ENCODE results near the gene CDC20.
"Not testable (repeated sequence)": the region's sequence is repeated elsewhere in the genome, so short reads cannot be mapped to it uniquely, and the experiment has no call there.

Gene CDC20

GRCh38 chr1:43358121-43358745 lies 548 bp upstream of the CDC20 start:
- DNase-seq (ENCODE audit: low spot score), result no peak

DNA sequence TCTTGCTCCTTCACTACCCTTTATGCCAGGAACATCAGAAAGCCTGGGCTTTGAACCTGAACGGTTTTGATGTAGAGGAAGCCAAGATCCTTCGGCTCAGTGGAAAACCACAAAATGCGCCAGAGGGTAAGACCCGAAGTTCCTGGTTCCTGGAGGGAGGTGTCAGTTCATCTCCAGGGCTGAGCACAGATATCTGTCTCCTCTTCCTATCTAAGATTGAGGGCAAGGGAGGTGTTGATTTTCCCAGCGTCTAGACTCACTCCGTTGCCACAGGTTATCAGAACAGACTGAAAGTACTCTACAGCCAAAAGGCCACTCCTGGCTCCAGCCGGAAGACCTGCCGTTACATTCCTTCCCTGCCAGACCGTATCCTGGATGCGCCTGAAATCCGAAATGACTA lies 915 bp downstream of the CDC20 start:
- DNase-seq (ENCODE audit: low spot score), result no peak

GRCh38 chr1:43360616-43361015 lies 1.8 kb downstream of the CDC20 start:
- DNase-seq (ENCODE audit: low spot score), result no peak

- DNase-seq (ENCODE audit: low spot score), result no peak
These were observed 4.6 kb downstream of the CDC20 start for GRCh38 chr1:43363283-43363934.

DNA sequence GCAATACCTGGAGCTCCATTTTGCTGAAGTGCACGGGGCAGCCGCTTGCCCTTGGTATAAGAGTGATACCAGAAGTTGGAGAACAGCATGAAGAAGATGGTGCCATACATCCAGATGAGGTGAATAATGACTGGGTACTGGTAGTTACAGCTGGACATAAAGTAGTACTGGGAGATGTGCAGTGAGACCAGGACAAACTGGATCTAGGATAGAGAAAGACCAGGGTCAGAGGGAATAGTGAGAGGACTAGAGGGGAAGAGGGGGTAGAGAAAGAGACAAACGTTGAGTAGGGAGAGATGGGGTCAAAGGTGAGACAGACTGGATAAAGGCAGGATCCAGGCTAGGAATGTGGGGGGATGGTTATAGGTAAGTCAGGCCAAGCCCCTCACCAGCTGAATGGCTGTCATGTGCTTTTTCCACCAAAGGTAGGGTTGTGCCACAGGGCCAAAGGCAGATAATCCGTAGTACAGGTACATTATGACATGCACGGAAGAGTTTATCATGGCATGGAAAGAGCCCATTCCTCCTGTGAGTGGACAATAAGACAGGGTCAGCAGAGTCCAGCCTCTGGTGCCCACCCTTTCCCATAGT lies 5.2 kb downstream of the CDC20 start:
- DNase-seq (ENCODE audit: low spot score), result no peak

DNA sequence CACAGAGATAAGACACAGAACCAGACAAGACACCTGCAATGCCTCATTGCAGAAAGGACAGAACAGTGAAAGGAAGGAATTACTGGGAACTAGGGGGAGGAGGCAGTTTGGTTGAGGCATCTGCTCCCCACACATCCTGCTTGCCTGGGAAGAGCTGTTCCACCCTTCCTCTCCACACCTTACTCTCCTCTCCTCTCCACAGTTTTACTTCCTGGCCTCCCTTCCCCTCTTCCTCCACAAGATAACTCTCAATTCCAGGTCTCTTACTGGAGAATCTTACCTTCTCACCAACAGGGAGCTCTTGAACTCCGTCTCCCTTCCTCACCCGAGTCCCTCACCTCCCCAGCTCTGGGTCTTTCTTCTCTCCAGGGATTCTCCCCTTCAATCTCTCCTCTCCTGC lies 6.9 kb downstream of the CDC20 start:
- no peak for DNase-seq (ENCODE audit: low spot score)

GRCh38 chr1:43366179-43366578 lies 7.4 kb downstream of the CDC20 start:
- DNase-seq (ENCODE audit: low spot score), result no peak

DNA sequence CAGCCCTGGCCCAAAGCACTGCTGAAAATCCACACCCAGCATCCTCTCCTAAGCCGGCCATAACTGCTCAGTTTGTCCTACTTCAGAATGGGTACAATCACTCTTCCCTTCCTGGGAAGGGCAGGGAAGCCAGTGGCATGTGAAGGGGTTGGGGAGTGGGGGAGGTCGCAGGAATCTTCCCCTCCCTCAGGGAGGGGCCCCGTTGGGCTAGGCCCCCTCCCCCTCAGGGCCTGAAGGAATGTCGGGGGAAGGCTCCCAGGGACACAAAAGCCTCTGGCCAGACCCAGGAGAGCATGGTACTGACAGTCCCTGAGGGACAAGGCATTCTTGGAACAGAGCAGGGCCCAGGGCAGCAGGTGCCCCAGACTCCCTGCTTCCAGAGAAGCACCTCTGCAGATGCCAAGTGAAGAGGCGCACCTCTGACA lies 7.8 kb downstream of the CDC20 start:
- DNase-seq (ENCODE audit: low spot score), result no peak

- no peak for DNase-seq (ENCODE audit: low spot score)
These were observed 8.5 kb downstream of the CDC20 start for GRCh38 chr1:43367026-43367903.

DNA sequence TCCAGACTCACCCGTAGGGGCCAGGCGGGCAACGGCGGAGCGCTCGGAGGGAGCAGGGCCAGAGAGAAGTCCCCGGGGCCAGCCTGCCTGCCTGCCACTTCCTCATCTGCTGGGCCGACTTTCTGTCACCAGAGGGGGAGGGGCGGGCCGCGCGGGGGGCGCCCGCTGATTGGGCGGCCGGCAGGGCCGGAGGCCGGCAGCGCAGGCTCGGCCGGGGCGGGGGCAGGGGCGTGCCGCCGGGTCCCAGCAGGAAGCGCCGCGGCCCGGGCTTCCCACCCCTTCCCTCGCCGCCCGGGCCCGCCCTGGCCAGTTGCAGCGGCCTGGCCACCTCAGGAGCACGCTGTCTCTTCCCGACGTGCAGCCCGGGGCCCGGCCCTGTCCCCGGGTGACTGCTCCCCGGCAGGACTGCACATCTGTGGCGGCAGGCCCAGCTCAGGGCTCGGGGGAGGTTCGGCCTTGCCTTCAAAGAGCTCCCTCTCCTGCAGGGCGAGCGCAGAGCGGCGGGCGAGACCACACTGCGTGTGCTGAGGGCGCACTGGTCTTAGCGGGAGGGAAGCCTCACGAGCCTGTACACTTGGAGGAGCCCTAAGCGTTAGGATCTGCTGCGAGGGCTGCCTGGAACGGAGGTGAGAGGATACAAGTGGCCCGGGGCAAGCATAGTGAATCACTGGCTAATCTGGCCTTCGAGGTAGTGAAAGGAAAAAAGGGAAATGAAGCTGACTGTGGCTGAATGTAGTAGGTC lies 9.3 kb downstream of the CDC20 start, which contains the start of gene ELOVL1:
ELOVL1 (minus strand) TSS at position 108 of the 742 bp plus-strand sequence. CDS start 2,402 bp downstream, outside the sequence.
- peak; percentile 93 for DNase-seq (ENCODE audit: low spot score)

GRCh38 chr1:43368646-43369020 lies 9.9 kb downstream of the CDC20 start:
- DNase-seq (ENCODE audit: low spot score), result no peak

DNA sequence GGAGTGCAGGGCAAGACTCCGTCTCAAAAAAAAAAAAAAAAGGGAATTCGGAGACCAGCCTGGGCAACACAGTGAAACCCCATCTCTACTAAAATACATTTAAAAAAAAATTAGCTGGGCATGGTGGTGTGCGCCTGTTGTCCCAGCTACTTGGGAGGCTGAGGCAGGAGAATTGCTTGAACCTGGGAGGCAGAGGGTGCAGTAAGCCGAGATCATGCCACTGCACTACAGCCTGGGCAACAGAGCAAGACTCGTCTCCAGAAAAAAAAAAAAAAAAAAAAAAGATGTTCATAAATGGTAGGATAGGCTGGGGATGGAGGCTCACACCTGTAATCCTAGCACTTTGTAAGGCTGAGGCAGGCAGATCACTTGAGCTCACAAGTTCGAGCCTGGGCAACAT lies 11.0 kb downstream of the CDC20 start:
- DNase-seq (ENCODE audit: low spot score), result not testable (repeated sequence)

GRCh38 chr1:43370564-43370963 lies 11.8 kb downstream of the CDC20 start:
- no peak for DNase-seq (ENCODE audit: low spot score)

DNA sequence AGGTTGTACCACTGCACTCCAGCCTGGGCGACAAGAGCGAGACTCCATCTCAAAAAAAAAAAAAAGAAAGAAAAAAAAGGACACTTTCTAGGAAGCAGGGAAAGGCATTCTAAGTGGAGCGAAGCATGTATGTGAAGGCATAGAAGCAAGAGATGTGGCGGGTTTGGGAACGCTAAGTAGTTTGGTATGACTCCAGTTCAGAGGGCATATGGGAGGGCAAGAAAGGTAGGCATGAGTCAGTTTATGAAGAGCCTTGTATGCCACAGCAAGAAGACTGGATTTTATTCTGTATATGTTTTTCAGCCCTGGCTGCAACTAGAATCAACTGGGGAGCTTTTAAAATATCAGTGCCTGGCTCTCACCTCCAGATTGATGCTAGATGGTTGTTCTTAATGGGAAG lies 13.4 kb downstream of the CDC20 start:
- DNase-seq (ENCODE audit: low spot score), result no peak

GRCh38 chr1:43373066-43373940 lies 14.5 kb downstream of the CDC20 start:
- no peak for DNase-seq (ENCODE audit: low spot score)

DNA sequence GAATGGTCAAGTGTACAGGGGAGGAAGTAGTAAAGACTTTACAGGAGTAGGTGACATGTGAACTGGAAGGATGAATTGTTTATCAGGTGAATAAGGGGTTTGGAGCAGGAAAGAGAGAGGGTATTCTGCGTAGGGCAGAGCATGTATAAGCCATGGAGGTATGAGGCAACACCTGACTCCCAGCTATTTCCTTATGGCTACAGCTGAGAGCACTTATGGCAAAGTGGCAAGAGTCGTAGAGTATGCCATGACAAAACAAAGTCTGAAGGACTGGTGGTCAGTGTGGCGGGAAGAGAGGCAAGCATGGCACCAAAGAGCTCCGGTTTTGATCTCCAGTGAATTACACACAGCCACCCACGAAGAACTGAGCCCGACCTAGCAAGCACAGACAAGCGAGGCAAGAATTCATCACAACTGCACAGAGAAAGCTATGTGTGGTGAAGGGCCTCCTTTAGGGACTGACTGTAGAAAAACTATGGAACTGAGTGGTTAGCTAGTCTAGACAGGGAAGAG lies 18.0 kb downstream of the CDC20 start:
- DNase-seq (ENCODE audit: low spot score), result no peak

DNA sequence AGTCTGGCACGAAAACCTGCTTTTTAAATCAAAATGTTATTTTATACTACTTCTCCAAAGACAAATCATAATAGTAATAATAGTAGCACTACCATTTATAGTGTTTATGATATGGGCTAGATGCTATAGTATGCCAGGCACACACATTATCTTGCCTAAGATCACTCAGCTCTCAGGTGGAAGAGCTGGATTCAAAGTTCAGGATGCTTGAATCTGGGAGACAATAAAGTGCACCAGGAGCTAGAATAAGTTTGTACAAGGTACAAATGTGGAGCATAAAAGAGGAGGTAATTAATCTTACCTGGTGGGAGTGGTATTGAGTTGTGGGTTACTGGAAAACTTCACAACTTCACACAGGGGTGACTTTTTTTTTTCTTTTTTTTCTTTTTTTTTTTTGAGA lies 19.1 kb downstream of the CDC20 start:
- DNase-seq (ENCODE audit: low spot score), result no peak

DNA sequence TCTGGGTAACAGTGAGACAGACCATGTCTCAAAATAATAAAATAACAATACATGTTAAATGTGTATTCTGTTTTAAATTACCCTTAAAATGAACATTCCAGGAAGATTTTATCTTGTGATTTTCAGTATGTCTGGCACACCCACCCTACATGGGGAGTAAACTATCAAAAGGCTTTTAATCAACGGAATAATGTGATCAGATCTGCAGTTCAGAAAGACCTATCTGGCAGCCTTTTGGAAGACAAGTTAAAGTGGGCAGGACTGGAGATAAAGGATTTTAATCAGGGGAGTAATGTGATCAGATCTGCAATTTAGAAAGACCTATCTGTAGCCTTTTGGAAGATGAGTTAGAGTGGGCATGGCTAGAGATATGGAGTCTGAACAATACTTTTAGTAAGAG lies 20.7 kb downstream of the CDC20 start:
- no peak for DNase-seq (ENCODE audit: low spot score)

DNA sequence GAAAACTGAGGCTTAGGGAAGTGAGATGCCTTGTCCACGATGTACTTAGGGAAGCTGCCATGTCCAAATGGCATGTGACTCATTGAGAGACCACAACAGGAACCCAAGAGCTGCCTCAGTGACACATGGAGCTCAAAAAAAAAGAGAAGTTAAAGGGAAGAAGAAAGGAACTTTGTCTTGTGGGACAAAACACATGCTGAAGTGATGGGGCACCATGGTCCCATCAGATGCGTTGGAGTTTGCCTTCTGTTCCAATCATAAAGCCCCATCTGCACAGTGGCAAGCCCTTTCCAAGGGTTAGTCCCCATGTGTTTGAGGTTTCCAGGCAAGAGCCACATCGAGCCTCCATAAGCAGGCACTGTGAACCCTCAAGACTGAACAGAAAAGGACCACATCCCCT lies 22.8 kb downstream of the CDC20 start:
- DNase-seq (ENCODE audit: low spot score), result no peak

DNA sequence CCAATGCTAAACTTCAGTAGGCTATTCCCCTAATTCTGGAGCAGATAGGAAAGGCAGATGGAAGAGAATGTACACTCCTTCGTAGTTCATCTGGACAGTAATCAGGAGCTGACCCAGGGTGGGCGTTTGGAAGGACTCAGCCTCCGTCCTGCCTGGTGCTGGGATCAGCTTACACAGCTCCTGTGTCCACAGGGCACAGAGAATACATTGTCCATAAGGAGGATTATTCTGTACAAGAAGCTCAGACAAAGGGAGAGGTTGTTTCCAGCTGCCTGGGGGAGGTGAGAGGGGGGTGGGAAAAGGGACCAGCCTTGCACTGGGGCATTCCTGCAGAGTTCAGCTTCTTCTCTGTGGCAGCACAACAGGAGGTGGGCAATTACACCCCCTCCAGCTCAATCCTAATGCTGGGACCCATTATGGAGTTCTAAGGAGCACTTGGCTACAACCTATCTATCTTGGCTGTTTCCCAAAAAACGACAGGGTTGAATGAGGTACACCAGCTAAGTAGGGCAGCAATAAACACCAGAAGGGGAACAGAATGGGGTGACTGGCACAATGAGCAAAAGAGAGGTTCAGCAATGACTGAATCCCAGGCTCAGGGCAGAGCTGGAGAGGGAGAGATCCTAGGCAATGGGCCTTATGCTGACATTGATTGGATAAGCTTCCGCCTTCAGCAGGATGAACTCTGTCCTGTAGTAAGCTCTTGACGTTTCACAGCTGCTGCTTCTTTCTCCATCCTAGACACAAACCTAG lies 23.4 kb downstream of the CDC20 start:
- no peak for DNase-seq (ENCODE audit: low spot score)

All from left forelimb (tissue), 1 donor.